Measurements from ENCODE around the gene TRAPPC4. TPM values are rescaled to one million over a fixed set of nuclear protein-coding genes. Genes with fewer than 3 reads are reported as not detected.
A peak's percentile ranks its signal among the peaks of the same experiment; 100 is the strongest.

The TRAPPC4 gene
- total RNA-seq, 1 donor from 2014 or later, result 49.7 TPM

GRCh38 chr11:119024430-119025098 is 6.0 kb downstream of the TRAPPC4 start:
- Histone ChIP-seq H3K9me3 (no peaks in the 10 kb centered on the region), H3K4me3 (peak overlapping the region; percentile 9), H3K36me3 (peaks cover 64% of the 10 kb centered on the region), H3K27ac (peak overlapping the region; percentile 42), H3K27me3 (ENCODE audit: low read depth) (no peaks in the 10 kb centered on the region), H3K4me1 (peaks cover 50% of the 10 kb centered on the region)
- ATAC-seq (no peak), DNase-seq (no peak)
- intact Hi-C loops (cut with DNase I), result no loop called here
- TF ChIP-seq, protein P1, sequence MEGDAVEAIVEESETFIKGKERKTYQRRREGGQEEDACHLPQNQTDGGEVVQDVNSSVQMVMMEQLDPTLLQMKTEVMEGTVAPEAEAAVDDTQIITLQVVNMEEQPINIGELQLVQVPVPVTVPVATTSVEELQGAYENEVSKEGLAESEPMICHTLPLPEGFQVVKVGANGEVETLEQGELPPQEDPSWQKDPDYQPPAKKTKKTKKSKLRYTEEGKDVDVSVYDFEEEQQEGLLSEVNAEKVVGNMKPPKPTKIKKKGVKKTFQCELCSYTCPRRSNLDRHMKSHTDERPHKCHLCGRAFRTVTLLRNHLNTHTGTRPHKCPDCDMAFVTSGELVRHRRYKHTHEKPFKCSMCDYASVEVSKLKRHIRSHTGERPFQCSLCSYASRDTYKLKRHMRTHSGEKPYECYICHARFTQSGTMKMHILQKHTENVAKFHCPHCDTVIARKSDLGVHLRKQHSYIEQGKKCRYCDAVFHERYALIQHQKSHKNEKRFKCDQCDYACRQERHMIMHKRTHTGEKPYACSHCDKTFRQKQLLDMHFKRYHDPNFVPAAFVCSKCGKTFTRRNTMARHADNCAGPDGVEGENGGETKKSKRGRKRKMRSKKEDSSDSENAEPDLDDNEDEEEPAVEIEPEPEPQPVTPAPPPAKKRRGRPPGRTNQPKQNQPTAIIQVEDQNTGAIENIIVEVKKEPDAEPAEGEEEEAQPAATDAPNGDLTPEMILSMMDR (IDR thresholded peaks at IDR 0.05), result no peak

- ATAC-seq (no peak), DNase-seq (no peak)
- Histone ChIP-seq H3K9me3 (no peaks in the 10 kb centered on the region), H3K4me3 (peak overlapping the region; percentile 9), H3K27ac (peak overlapping the region; percentile 42), H3K36me3 (peaks cover 64% of the 10 kb centered on the region), H3K27me3 (ENCODE audit: low read depth) (no peaks in the 10 kb centered on the region), H3K4me1 (peaks cover 50% of the 10 kb centered on the region)
- TF ChIP-seq, protein P1 (IDR thresholded peaks at IDR 0.05), result no peak
- intact Hi-C loops (cut with DNase I), result no loop called here
Measured at GRCh38 chr11:119025099-119025473, 6.5 kb downstream of the TRAPPC4 start.

DNA sequence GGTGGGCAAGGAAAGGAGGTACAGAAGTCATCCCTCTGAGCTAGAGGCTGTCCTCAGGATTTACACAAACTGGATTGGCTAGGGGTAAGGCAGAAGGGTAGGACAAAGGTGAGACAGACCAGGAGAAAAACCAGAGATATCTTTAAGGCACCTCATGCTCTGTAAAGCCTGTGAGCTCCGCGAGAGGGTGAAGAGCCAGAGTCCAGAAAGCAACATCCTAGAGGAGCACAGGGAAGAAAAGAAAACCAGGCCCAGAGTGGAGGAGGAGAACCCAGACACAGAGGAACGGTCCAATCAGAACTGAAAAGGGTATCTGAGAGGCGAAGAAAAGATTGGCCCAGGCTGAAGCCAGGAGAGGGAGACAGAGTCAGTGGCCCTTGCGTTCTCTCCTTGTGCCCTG is 7.0 kb downstream of the TRAPPC4 start:
- DNase-seq (no peak), ATAC-seq (no peak)
- no peak overlapping the region for H3K4me3 ChIP-seq
- peak overlapping the region; percentile 42 for H3K27ac ChIP-seq
- TF ChIP-seq, protein P1 (IDR thresholded peaks at IDR 0.05), result no peak
- H3K9me3 ChIP-seq, result no peaks in the 10 kb centered on the region
- intact Hi-C loops (cut with DNase I), result no loop called here
- no peaks in the 10 kb centered on the region for H3K27me3 ChIP-seq (ENCODE audit: low read depth)
- peaks cover 47% of the 10 kb centered on the region for H3K4me1 ChIP-seq
- H3K36me3 ChIP-seq, result peaks cover 64% of the 10 kb centered on the region

DNA sequence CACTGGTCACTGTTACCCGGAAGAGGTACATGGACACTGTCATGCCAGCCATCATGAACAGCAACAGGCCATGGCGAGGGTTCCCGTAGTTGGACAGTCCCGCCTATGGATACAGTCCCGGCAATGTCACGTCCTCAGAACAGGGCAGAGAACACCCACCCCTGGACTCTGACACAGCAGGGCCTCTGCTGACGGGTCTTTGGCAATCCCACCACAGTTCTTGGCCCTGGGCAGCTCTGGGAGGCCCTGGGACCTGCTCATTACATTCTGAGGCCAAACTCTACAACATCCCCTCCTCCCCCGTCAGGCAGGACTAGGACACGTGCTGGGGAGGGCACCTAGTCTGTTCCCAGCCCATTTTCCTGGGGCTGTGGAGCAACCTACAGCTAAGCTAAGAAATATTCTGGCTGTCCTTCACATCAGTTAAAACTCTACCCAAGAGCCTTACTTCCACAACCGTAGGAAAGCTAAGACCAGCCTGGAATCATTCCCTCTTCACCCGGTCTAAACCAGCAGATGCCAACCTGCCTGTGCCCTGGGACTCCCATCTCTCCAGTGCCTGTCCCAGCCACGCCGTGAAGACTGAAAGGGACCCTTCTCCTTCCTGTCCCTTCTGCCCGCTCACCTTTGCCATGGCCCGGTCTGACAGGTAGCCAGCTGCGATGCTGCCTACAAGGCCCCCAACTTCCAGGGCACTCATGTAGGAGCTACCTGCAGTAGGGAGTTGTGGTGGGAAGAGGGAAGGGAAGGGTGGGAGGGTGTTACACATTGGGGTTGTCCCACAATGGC is 7.6 kb downstream of the TRAPPC4 start:
- Histone ChIP-seq H3K27me3 (ENCODE audit: low read depth) (no peaks in the 10 kb centered on the region), H3K9me3 (no peaks in the 10 kb centered on the region), H3K27ac (no peak overlapping the region), H3K4me3 (no peak overlapping the region), H3K4me1 (peaks cover 43% of the 10 kb centered on the region), H3K36me3 (peaks cover 59% of the 10 kb centered on the region)
- intact Hi-C loops (cut with DNase I), result no loop called here
- TF ChIP-seq, protein P1 (IDR thresholded peaks at IDR 0.05), result no peak
- DNase-seq (no peak), ATAC-seq (no peak)

DNA sequence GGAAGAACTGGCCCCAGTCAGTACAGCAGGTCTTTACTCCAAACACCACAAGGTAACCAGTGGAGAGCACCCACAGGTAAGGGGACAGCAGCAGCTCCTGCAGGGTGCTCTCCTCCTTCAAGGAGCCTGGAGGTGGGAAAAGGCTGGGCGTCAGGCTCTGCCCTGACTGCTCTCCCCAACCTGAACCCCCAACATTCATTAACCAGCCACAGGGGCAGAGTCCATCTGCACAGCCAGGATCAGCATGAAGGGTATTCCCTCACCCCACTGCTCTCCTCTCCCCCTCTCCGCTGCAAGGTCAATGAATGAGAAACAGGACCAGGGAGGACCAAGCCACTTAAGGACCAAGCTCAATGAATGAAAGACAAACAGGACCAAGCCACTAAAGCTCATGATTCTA is 8.4 kb downstream of the TRAPPC4 start:
- no peak for ATAC-seq
- Histone ChIP-seq H3K4me3 (no peak overlapping the region), H3K4me1 (peaks cover 38% of the 10 kb centered on the region), H3K27me3 (ENCODE audit: low read depth) (no peaks in the 10 kb centered on the region), H3K36me3 (peaks cover 51% of the 10 kb centered on the region), H3K27ac (no peak overlapping the region), H3K9me3 (no peaks in the 10 kb centered on the region)
- intact Hi-C loops (cut with DNase I), result no loop called here
- TF ChIP-seq, protein P1 (IDR thresholded peaks at IDR 0.05), result no peak
- no peak for DNase-seq
